DOHH2 (cell line): Measurements from ENCODE around the gene AK6.

Experiments used
- H3F3A ChIP-seq: fragments of 200-600 bp; sonication (generic), shearing (Covaris generic); 2 replicates; pipeline ENCODE4 v1.6.0; 2016; ENCODE audit warnings: antibody characterized with exemption, mild to moderate bottlenecking; ENCODE audit not compliant: control insufficient read depth, insufficient read depth
- H3K27ac ChIP-seq: fragments of 200-600 bp; sonication (generic); 2 replicates; pipeline ENCODE4 v1.5.1; 2014; ENCODE audit warnings: low read depth, mild to moderate bottlenecking, low read length, moderate library complexity
- H3K27me3 ChIP-seq: fragments of 200-600 bp; sonication (generic); 2 replicates; pipeline ENCODE4 v1.6.1; 2014; ENCODE audit warnings: mild to moderate bottlenecking, low read length, mixed read lengths; ENCODE audit not compliant: control insufficient read depth
- H3K36me3 ChIP-seq: fragments of 200-600 bp; sonication (generic); 2 replicates; pipeline ENCODE4 v1.6.1; 2014; ENCODE audit warnings: mild to moderate bottlenecking, low read length, moderate library complexity, mixed read lengths; ENCODE audit not compliant: control insufficient read depth
- H3K4me1 ChIP-seq: fragments of 200-600 bp; sonication (generic); 2 replicates; pipeline ENCODE4 v1.6.1; 2014; ENCODE audit warnings: mild to moderate bottlenecking, low read length, mixed read lengths; ENCODE audit not compliant: control insufficient read depth
- H3K4me2 ChIP-seq: fragments of 200-600 bp; sonication (generic); 2 replicates; pipeline ENCODE4 v1.6.0; 2014; ENCODE audit warnings: mild to moderate bottlenecking, low read length, moderate library complexity
- H3K4me3 ChIP-seq: fragments of 200-600 bp; sonication (generic); 2 replicates; pipeline ENCODE4 v1.5.1; 2014; ENCODE audit warnings: mild to moderate bottlenecking, low read length, mixed read lengths
- H3K79me2 ChIP-seq: fragments of 200-600 bp; sonication (generic); 2 replicates; pipeline ENCODE4 v1.6.1; 2014; ENCODE audit warnings: mild to moderate bottlenecking, low read length, mixed read lengths; ENCODE audit not compliant: control insufficient read depth
- H3K9me2 ChIP-seq: fragments of 200-600 bp; sonication (generic); replicated peaks from 2 replicates; pipeline ENCODE4 v1.6.1; 2014; ENCODE audit warnings: mild to moderate bottlenecking, low read length, mixed read lengths; ENCODE audit not compliant: control insufficient read depth
- H3K9me3 ChIP-seq: fragments of 200-600 bp; sonication (generic); 2 replicates; pipeline ENCODE4 v1.6.1; 2014; ENCODE audit warnings: antibody characterized with exemption, low read length, mixed read lengths; ENCODE audit not compliant: control insufficient read depth, insufficient read depth
- H4K20me1 ChIP-seq: fragments of 200-600 bp; sonication (generic); 2 replicates; pipeline ENCODE4 v1.6.0; 2014; ENCODE audit warnings: low read depth, mild to moderate bottlenecking, antibody characterized with exemption, low read length, moderate library complexity; ENCODE audit not compliant: control insufficient read depth, insufficient read depth
- CTCF ChIP-seq: fragments of 200-600 bp; sonication (generic); IDR thresholded peaks from one replicate; pipeline ENCODE4 v1.5.1; 2014; ENCODE audit warnings: antibody characterized with exemption, mild to moderate bottlenecking, low read depth, low read length; ENCODE audit not compliant: poor library complexity, severe bottlenecking
- EZH2phosphoT487 ChIP-seq: fragments of 200-600 bp; sonication (generic); IDR thresholded peaks from 2 replicates; pipeline ENCODE4 v1.6.1; 2017; ENCODE audit warnings: borderline replicate concordance, mild to moderate bottlenecking, antibody characterized with exemption, low read length, moderate library complexity, mixed read lengths

AK6 gene

GRCh38 chr5:69305512-69305911, 63.8 kb downstream of the AK6 start:
- H3K27me3 ChIP-seq, result no peaks in the 10 kb centered on the region
- no peaks in the 10 kb centered on the region for H3K79me2 ChIP-seq
- no peak for TF ChIP-seq EZH2phosphoT487
- no peak for TF ChIP-seq CTCF

More at GRCh38 chr5:69305512-69305911, 63.8 kb downstream of the AK6 start:
- Histone ChIP-seq H3K4me3 (no peak overlapping the region), H3K4me1 (no peaks in the 10 kb centered on the region), H3K27ac (no peak overlapping the region), H3K4me2 (no peak overlapping the region), H3F3A (no peaks in the 10 kb centered on the region), H3K36me3 (peaks cover 6% of the 10 kb centered on the region), H3K9me3 (peaks cover 12% of the 10 kb centered on the region; the same call in 1 of the 2 replicates), H4K20me1 (no peaks in the 10 kb centered on the region), H3K9me2 (no peaks in the 10 kb centered on the region)
